Retinal pigment epithelial cell (primary cell): Measurements from ENCODE around the gene CLIP1.
"Not testable (repeated sequence)": the region's sequence is repeated elsewhere in the genome, so short reads cannot be mapped to it uniquely, and the experiment has no call there.

Experiments used
- DNase-seq: peaks from one replicate; pipeline ENCODE4 v3.0.0-alpha.2; 2010; ENCODE audit warnings: low read depth
- H3K4me3 ChIP-seq: 2 replicates; pipeline ENCODE4 v1.5.1; 2011; ENCODE audit warnings: mild to moderate bottlenecking, low read length, control low read depth, moderate library complexity
- CTCF ChIP-seq: conservative IDR thresholded peaks from 2 replicates; pipeline ENCODE4 v1.5.1; 2011; ENCODE audit warnings: low read depth, low read length, control low read depth, inconsistent platforms

CLIP1 gene

GRCh38 chr12:122421821-122422729 is at the start of gene CLIP1:
Gene CLIP1, minus strand, starts transcription at chr12:122422669. Its CDS starts 42,217 bp downstream, at chr12:122380452.
- H3K4me3 ChIP-seq: peak within 1 kb of the TSS; percentile 86
- TF ChIP-seq CTCF: peak; percentile 32
- no peak for DNase-seq

GRCh38 chr12:122471324-122472226 is 49.1 kb upstream of the CLIP1 start:
- peak; percentile 81 for TF ChIP-seq CTCF
- DNase-seq: peak; percentile 24
- no peak overlapping the region for H3K4me3 ChIP-seq

GRCh38 chr12:122470576-122470975 is 48.1 kb upstream of the CLIP1 start:
- DNase-seq, H3K4me3 ChIP-seq: not testable (repeated sequence)

- not testable (repeated sequence) for H3K4me3 ChIP-seq, DNase-seq
These were observed 47.4 kb upstream of the CLIP1 start for GRCh38 chr12:122469856-122470255.

- TF ChIP-seq CTCF: no peak
These were observed 45.5 kb upstream of the CLIP1 start for GRCh38 chr12:122467983-122468382.

GRCh38 chr12:122464317-122465042 is 42.0 kb upstream of the CLIP1 start:
- not testable (repeated sequence) for H3K4me3 ChIP-seq
- DNase-seq: peak; percentile 89

More at GRCh38 chr12:122467983-122468382, 45.5 kb upstream of the CLIP1 start:
- DNase-seq: no peak
- no peak overlapping the region for H3K4me3 ChIP-seq

- no peak overlapping the region for H3K4me3 ChIP-seq
- no peak for TF ChIP-seq CTCF
- no peak for DNase-seq
These were observed 38.2 kb upstream of the CLIP1 start for GRCh38 chr12:122460641-122461040.

- no peak for DNase-seq
- no peak overlapping the region for H3K4me3 ChIP-seq
- no peak for TF ChIP-seq CTCF
These were observed 37.6 kb upstream of the CLIP1 start for GRCh38 chr12:122460061-122460460.
